ENCODE measurements around the gene STRN4. TPM values are rescaled to one million over a fixed set of nuclear protein-coding genes. Genes with fewer than 3 reads are reported as not detected.

Gene STRN4
- total and polyA plus RNA-seq, 9 of the 15 experiments (the other 6 are each of a cell fraction or from before 2014, with no cell fraction given) = 0.62 to 83.7 (median 36.9) TPM

- peak; percentile 95 for TF ChIP-seq JUND (IDR thresholded peaks at IDR 0.05; ENCODE audit: borderline replicate concordance, low read depth, low read length)
- peak; percentile 93; the same call in 2 of the 3 replicates for TF ChIP-seq JUND (tag; IDR thresholded peaks at IDR 0.05; ENCODE audit: borderline replicate concordance, low read depth, low read length)
- TF ChIP-seq TARDBP (IDR thresholded peaks at IDR 0.05) = no peak; the same call in 1 of the 2 replicates
- TF ChIP-seq ZNF699 (CRISPR knock-in tag; IDR thresholded peaks at IDR 0.05; ENCODE audit: insufficient replicate concordance) = no peak
- TF ChIP-seq TAF7 (tag; IDR thresholded peaks at IDR 0.05) = peak; percentile 7; the same call in 1 of the 2 replicates
- no peak for TF ChIP-seq ZNF717 (CRISPR knock-in tag; IDR thresholded peaks at IDR 0.05)
- TF ChIP-seq KLF16 (IDR thresholded peaks at IDR 0.05) = no peak; the same call in 1 of the 2 replicates
- TF ChIP-seq NR3C1 (CRISPR knock-in tag; IDR thresholded peaks at IDR 0.05) = peak; percentile 53; the same call in 1 of the 2 replicates
- TF ChIP-seq CREB1 (IDR thresholded peaks at IDR 0.05) = peak; percentile 2; the same call in 1 of the 2 replicates
- TF ChIP-seq CREB1 (CRISPR knock-in tag; IDR thresholded peaks at IDR 0.05) = 0 out of 2 replicates have a peak, but pooled peaks have one; percentile 32
- TF ChIP-seq FOXK2 (conservative IDR thresholded peaks at IDR 0.05 in 1 of 2, IDR thresholded peaks at IDR 0.05 in 1 of 2; ENCODE audit: low read depth in 2 of 2) = peak; percentile 91 to 92
- 0 out of 2 replicates have a peak, but pooled peaks have one; percentile 23 for TF ChIP-seq ZBTB49 (CRISPR knock-in tag; IDR thresholded peaks at IDR 0.05; ENCODE audit: borderline replicate concordance)
- no peak for TF ChIP-seq NFXL1 (CRISPR knock-in tag; IDR thresholded peaks at IDR 0.05)
- TF ChIP-seq ZNF384 (IDR thresholded peaks at IDR 0.05; ENCODE audit: low read depth, low read length) = peak; percentile 10; the same call in 1 of the 2 replicates
- TF ChIP-seq YY1 (IDR thresholded peaks at IDR 0.05; ENCODE audit: borderline replicate concordance in 1 of 3, control insufficient read depth in 1 of 3, extremely low read depth in 1 of 3, insufficient read depth in 3 of 3, insufficient read length in 1 of 3, insufficient replicate concordance in 2 of 3, low read depth in 1 of 3, low read length in 2 of 3) = peak in 1 of 3 experiments; percentile 69
- peak; percentile 61 to 68 for TF ChIP-seq AFF1 (IDR thresholded peaks at IDR 0.05; ENCODE audit: low read depth in 1 of 2, partially characterized antibody in 2 of 2)
- TF ChIP-seq CSDE1 (IDR thresholded peaks at IDR 0.05) = no peak
- peak; percentile 96 for TF ChIP-seq NFE2 (IDR thresholded peaks at IDR 0.05; ENCODE audit: low read depth)
- no peak for TF ChIP-seq ZSCAN32 (CRISPR knock-in tag; IDR thresholded peaks at IDR 0.05)
- peak; percentile 94 for TF ChIP-seq MTA3 (IDR thresholded peaks at IDR 0.05; ENCODE audit: borderline replicate concordance)
- no peak for TF ChIP-seq RHOXF2B (CRISPR knock-in tag; conservative IDR thresholded peaks at IDR 0.05)
- peak; percentile 48; the same call in 1 of the 2 replicates for TF ChIP-seq ETV5 (CRISPR knock-in tag; IDR thresholded peaks at IDR 0.05; ENCODE audit: low read depth)
Observed at GRCh38 chr19:46786236-46787039, 40.2 kb upstream of the STRN4 start (continued).
